A549 (cell line): ENCODE data around the gene ZNF77. TPM values are rescaled to one million over a fixed set of nuclear protein-coding genes. Genes with fewer than 3 reads are reported as not detected.

Experiments used
- ATAC-seq, 2 experiments: fragments of 200-7000 bp in 1 of 2; fragments of >200 bp in 1 of 2; cut with Nextera tagmentation in 1 of 2; cut with Tn5 transposase in 1 of 2; 3 replicates each; pipeline versions ENCODE4 v1.8.0 to v1.9.1; 2018 to 2020; ENCODE audit warnings: mild to moderate bottlenecking in 1 of 2, moderate library complexity in 1 of 2
- CTCF ChIA-PET: fragments of 300-600 bp; sonication (Branson Sonifier 250); formaldehyde crosslinking; extraction: SDS; loops from one replicate; lab custom pipeline; 2021; ENCODE audit warnings: antibody characterized with exemption, inconsistent platforms; lab: Yijun Ruan, JAX
- POLR2A ChIA-PET: fragments of 350-600 bp; formaldehyde crosslinking; extraction: SDS; loops from one replicate; lab custom pipeline; 2021; ENCODE audit warnings: antibody characterized with exemption, inconsistent platforms; lab: Yijun Ruan, JAX
- DNase-seq, 2 experiments: peaks; one replicate each; pipeline versions ENCODE4 v3.0.0 to v3.0.0-alpha.2; 2011 to 2016; ENCODE audit warnings: low read depth in 1 of 2, low spot score in 1 of 2
- FAIRE-seq: peaks from 2 replicates; lab custom pipeline; 2011; peaks lifted over from hg19 to GRCh38; lab: Jason Lieb, UNC
- H3K27ac ChIP-seq, 2 experiments: fragments of >200 bp; sonication (Bioruptor Twin); formaldehyde crosslinking; 3 replicates each; pipeline ENCODE4 v1.5.1; 2016 to 2017
- H3K4me1 ChIP-seq: fragments of >200 bp; sonication (Bioruptor Twin); formaldehyde crosslinking; 3 replicates; pipeline ENCODE4 v1.6.1; 2016
- H3K4me2 ChIP-seq: fragments of >200 bp; sonication (Bioruptor Twin); formaldehyde crosslinking; 3 replicates; pipeline ENCODE4 v1.6.1; 2016
- H3K4me3 ChIP-seq: fragments of >200 bp; sonication (Bioruptor Twin); formaldehyde crosslinking; 3 replicates; pipeline ENCODE4 v1.5.1; 2016
- H3K9me3 ChIP-seq: fragments of >200 bp; sonication (Bioruptor Twin); formaldehyde crosslinking; 3 replicates; pipeline ENCODE4 v1.6.1; 2016
- CEBPB ChIP-seq, 2 experiments: fragments of >200 bp in 1 of 2; sonication (Bioruptor Twin) in 1 of 2; formaldehyde crosslinking in 1 of 2; IDR thresholded peaks; 2 replicates each; pipeline ENCODE4 v1.6.1; 2012 to 2016
- CHD2 ChIP-seq: fragments of 150-350 bp; IDR thresholded peaks from 2 replicates; pipeline ENCODE4 v1.6.1; 2014; ENCODE audit warnings: low read length; ENCODE audit not compliant: partially characterized antibody
- CHD4 ChIP-seq: fragments of 200-600 bp; sonication (generic); IDR thresholded peaks from 2 replicates; pipeline ENCODE4 v1.6.1; 2016; ENCODE audit warnings: antibody characterized with exemption, mild to moderate bottlenecking, borderline replicate concordance
- EHF ChIP-seq: fragments of 250-450 bp; sonication (Bioruptor Pico); IDR thresholded peaks from 2 replicates; pipeline ENCODE4 v1.5.0; 2020; ENCODE audit warnings: mild to moderate bottlenecking
- ESRRA ChIP-seq: fragments of 150-350 bp; IDR thresholded peaks from 2 replicates; pipeline ENCODE4 v1.6.1; 2014; ENCODE audit warnings: mild to moderate bottlenecking, low read length, borderline replicate concordance
- FOXS1 ChIP-seq: fragments of 250-450 bp; sonication (Bioruptor Pico); IDR thresholded peaks from 2 replicates; pipeline ENCODE4 v1.5.0; 2020; ENCODE audit warnings: mild to moderate bottlenecking, moderate library complexity
- GATA3 ChIP-seq: IDR thresholded peaks from 2 replicates; pipeline ENCODE4 v1.6.1; 2012; ENCODE audit warnings: borderline replicate concordance
- HEYL ChIP-seq: fragments of 250-450 bp; sonication (Bioruptor Pico); IDR thresholded peaks from 2 replicates; pipeline ENCODE4 v1.8.0; 2021; ENCODE audit warnings: mild to moderate bottlenecking, moderate library complexity
- HOXA7 ChIP-seq: fragments of 250-450 bp; sonication (Bioruptor Pico); IDR thresholded peaks from 2 replicates; pipeline ENCODE4 v1.5.0; 2020; ENCODE audit warnings: mild to moderate bottlenecking, moderate library complexity
- HOXB13 ChIP-seq: fragments of 250-450 bp; sonication (Bioruptor Pico); IDR thresholded peaks from 2 replicates; pipeline ENCODE4 v1.5.0; 2020; ENCODE audit warnings: low read depth, mild to moderate bottlenecking, moderate library complexity
- HOXB5 ChIP-seq: fragments of 250-450 bp; sonication (Bioruptor Pico); IDR thresholded peaks from 2 replicates; pipeline ENCODE4 v1.5.0; 2020; ENCODE audit warnings: mild to moderate bottlenecking, moderate library complexity
- KDM5A ChIP-seq: fragments of 200-600 bp; sonication (generic); IDR thresholded peaks from 2 replicates; pipeline ENCODE4 v1.6.1; 2016; ENCODE audit warnings: antibody characterized with exemption, mild to moderate bottlenecking
- MAFK ChIP-seq: fragments of 450-650 bp; IDR thresholded peaks from 2 replicates; pipeline ENCODE4 v1.6.1; 2014; ENCODE audit not compliant: partially characterized antibody
- MAZ ChIP-seq: fragments of 150-350 bp; IDR thresholded peaks from 2 replicates; pipeline ENCODE4 v1.6.1; 2014; ENCODE audit warnings: antibody characterized with exemption, low read depth, low read length, borderline replicate concordance
- NPAS2 ChIP-seq: fragments of 250-450 bp; sonication (Bioruptor Pico); IDR thresholded peaks from 2 replicates; pipeline ENCODE4 v1.8.0; 2022; ENCODE audit warnings: mild to moderate bottlenecking, moderate library complexity, borderline replicate concordance
- PHF8 ChIP-seq: fragments of 200-600 bp; sonication (generic); IDR thresholded peaks from 2 replicates; pipeline ENCODE4 v1.6.1; 2016; ENCODE audit warnings: low read depth, mild to moderate bottlenecking, antibody characterized with exemption, moderate library complexity, borderline replicate concordance
- POLR2A ChIP-seq: IDR thresholded peaks from 2 replicates; pipeline ENCODE4 v1.6.1; 2012; ENCODE audit warnings: mild to moderate bottlenecking, low read length
- POLR2AphosphoS2 ChIP-seq: conservative IDR thresholded peaks from 2 replicates; pipeline ENCODE4 v1.6.1; 2012; ENCODE audit warnings: low read length, improper control_type of control experiment, inconsistent platforms
- RAD21 ChIP-seq, 2 experiments: fragments of >200 bp in 1 of 2; sonication (Bioruptor Twin) in 1 of 2; formaldehyde crosslinking in 1 of 2; IDR thresholded peaks in 1 of 2; conservative IDR thresholded peaks in 1 of 2; 2 replicates in 1 of 2; 3 replicates in 1 of 2; pipeline ENCODE4 v1.6.1; 2012 to 2018; ENCODE audit warnings: inconsistent platforms in 1 of 2
- RARB ChIP-seq: fragments of 250-450 bp; sonication (Bioruptor Pico); IDR thresholded peaks from 2 replicates; pipeline ENCODE4 v1.8.0; 2021; ENCODE audit warnings: mild to moderate bottlenecking, moderate library complexity
- RCOR1 ChIP-seq: fragments of 150-350 bp; IDR thresholded peaks from 2 replicates; pipeline ENCODE4 v1.6.1; 2014; ENCODE audit warnings: antibody characterized with exemption, low read length, low read depth
- SMC3 ChIP-seq: fragments of >200 bp; sonication (Bioruptor Twin); formaldehyde crosslinking; IDR thresholded peaks from 3 replicates; pipeline ENCODE4 v1.6.1; 2018; ENCODE audit warnings: inconsistent platforms
- TFCP2L1 ChIP-seq: fragments of 250-450 bp; sonication (Bioruptor Pico); IDR thresholded peaks from 2 replicates; pipeline ENCODE4 v1.5.0; 2021; ENCODE audit warnings: mild to moderate bottlenecking
- ZC3H11A ChIP-seq: fragments of 450-650 bp; IDR thresholded peaks from 2 replicates; pipeline ENCODE4 v1.6.1; 2014; ENCODE audit warnings: antibody characterized with exemption, mild to moderate bottlenecking
- ZFP36 ChIP-seq: fragments of 450-650 bp; IDR thresholded peaks from 2 replicates; pipeline ENCODE4 v1.6.1; 2014; ENCODE audit warnings: borderline replicate concordance; ENCODE audit not compliant: partially characterized antibody
- ZSCAN20 ChIP-seq: fragments of 250-450 bp; sonication (Bioruptor Pico); IDR thresholded peaks from 2 replicates; pipeline ENCODE4 v1.8.0; 2022; ENCODE audit warnings: mild to moderate bottlenecking, moderate library complexity
- WGBS: methylation state at CpG from one replicate; pipeline ENCODE4 v1.1.6; 2017; ENCODE audit errors: missing lambda C conversion rate; 5-methylcytosine and 5-hydroxymethylcytosine counted together
- polyA plus RNA-seq, 4 experiments: library from polyadenylated mRNA; depleted of rRNA in 3 of 4; stranded (reverse); fragments of >200 nt; fragmentation: RNase III in 1 of 4; extraction: RNeasy Plus Mini Kit Qiagen cat#74134 plus additional on column Dnase treatment in 1 of 4; gene quantifications; 2 replicates in 3 of 4; 3 replicates in 1 of 4; pipeline ENCODE4 v1.2.3, GENCODE V29; 2011 to 2017
- TF ChIP-seq, protein P1 (sequence below): fragments of >200 bp; sonication (Bioruptor Twin); formaldehyde crosslinking; IDR thresholded peaks from 2 replicates; pipeline ENCODE4 v1.6.1; 2016
- TF ChIP-seq, protein P2 (sequence below): IDR thresholded peaks from 2 replicates; pipeline ENCODE4 v1.6.1; 2012
- TF ChIP-seq, protein P3 (sequence below): fragments of 200-600 bp; sonication (generic); IDR thresholded peaks from 2 replicates; pipeline ENCODE4 v1.6.1; 2016; ENCODE audit warnings: antibody characterized with exemption, mild to moderate bottlenecking, moderate library complexity

Gene ZNF77
- polyA plus RNA-seq, 2 of the 4 experiments (the other 2 are of a cell fraction), result 1.7 to 3.4 TPM

DNA sequence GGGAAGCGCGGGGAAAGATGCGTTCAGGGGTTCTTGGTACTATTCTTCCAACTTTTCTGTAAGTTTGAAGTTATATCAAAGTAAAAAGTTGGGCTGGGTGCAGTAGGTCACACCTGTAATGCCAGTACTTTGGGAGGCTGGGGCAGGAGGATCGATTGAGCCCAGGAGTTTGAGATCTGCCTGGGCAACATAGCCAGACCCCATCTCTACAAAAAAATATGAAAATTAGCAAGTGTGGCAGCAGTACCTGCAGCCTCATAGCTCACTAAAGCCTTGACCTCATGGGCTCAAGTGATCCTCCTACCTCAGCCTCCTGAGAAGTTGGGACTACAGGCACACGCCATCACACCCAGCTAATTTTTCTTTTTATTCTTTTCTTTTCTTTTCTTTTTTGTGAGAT, 12.4 kb upstream of the ZNF77 start:
- no peaks in the 10 kb centered on the region for H3K4me1 ChIP-seq
- no peak for TF ChIP-seq HOXA7 (CRISPR knock-in tag)
- TF ChIP-seq ESRRA, result no peak
- no peak for TF ChIP-seq HEYL
- TF ChIP-seq HOXB5, result no peak
- TF ChIP-seq, protein P1, sequence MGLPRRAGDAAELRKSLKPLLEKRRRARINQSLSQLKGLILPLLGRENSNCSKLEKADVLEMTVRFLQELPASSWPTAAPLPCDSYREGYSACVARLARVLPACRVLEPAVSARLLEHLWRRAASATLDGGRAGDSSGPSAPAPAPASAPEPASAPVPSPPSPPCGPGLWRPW, result no peak
- no peak for TF ChIP-seq CHD4
- no peak for TF ChIP-seq KDM5A
- TF ChIP-seq RARB (CRISPR knock-in tag), result no peak
- TF ChIP-seq EHF (CRISPR knock-in tag), result no peak
- TF ChIP-seq ZFP36, result no peak
- no peak for TF ChIP-seq RCOR1
- TF ChIP-seq GATA3, result no peak
- TF ChIP-seq POLR2A, result no peak
- no peak for TF ChIP-seq PHF8
- TF ChIP-seq CHD2, result no peak
- no peak for TF ChIP-seq HOXB13 (CRISPR knock-in tag)
- TF ChIP-seq FOXS1 (CRISPR knock-in tag), result no peak
- no peak for TF ChIP-seq CEBPB (IDR thresholded peaks at IDR 0.05)
- TF ChIP-seq ZC3H11A, result no peak
- H3K9me3 ChIP-seq, result no peaks in the 10 kb centered on the region
- no peak overlapping the region for H3K4me3 ChIP-seq
- DNase-seq (no peak), FAIRE-seq (no peak), ATAC-seq (no peak)
- 70% methylated on average over 5 of the region's 5 CpGs for WGBS
- H3K4me2 ChIP-seq, result no peak overlapping the region
- CTCF ChIA-PET, result interaction anchor here (0.7 to 12.8 kb wide), 7 partner anchors 12 to 202 kb away, joined by 3 to 127 read pairs (median 3); no protein-coding TSS in a partner anchor
- no peak overlapping the region for H3K27ac ChIP-seq
- POLR2A ChIA-PET, result no interaction called here

DNA sequence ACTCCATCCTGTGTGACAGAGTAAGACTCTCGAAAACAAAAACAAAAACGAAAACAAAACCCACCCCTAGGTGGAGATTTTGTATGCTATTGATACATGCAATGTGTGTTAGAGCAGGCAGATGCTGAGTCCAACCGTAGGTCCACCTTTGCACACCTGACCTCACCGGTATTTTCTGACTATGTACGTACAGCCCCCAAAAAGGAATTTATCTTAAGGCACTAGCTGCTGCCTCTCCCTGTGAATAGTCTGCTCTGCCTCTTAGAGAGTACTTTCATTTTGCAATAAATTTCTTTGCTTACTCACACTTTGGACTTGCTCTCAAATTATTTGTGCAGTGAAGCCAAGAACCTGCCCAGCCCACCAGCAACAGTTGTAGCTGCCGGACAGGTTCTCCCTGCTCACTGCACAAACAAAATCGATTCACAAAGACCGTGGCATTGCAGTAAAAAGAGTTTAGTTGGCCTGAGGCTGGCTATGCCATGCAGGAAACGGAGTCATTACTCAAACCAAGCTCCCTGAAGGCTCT, 8.2 kb upstream of the ZNF77 start:
- no peaks in the 10 kb centered on the region for H3K9me3 ChIP-seq
- WGBS, result 35% methylated on average over 8 of the region's 9 CpGs
- CTCF ChIA-PET, result interaction anchor here (1.3 to 4.8 kb wide), 3 partner anchors 10 to 210 kb away, joined by 4 to 76 read pairs (median 25); no protein-coding TSS in a partner anchor
- ATAC-seq, result no peak
- TF ChIP-seq NPAS2 (CRISPR knock-in tag), result no peak
- no peak for TF ChIP-seq PHF8
- TF ChIP-seq, protein P1, result no peak
- no peak for TF ChIP-seq CEBPB (IDR thresholded peaks at IDR 0.05)
- TF ChIP-seq, protein P2, sequence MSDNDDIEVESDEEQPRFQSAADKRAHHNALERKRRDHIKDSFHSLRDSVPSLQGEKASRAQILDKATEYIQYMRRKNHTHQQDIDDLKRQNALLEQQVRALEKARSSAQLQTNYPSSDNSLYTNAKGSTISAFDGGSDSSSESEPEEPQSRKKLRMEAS, result no peak
- TF ChIP-seq RAD21 (conservative IDR thresholded peaks at IDR 0.05 in 1 of 2, IDR thresholded peaks at IDR 0.05 in 1 of 2), result no peak
- no peak for TF ChIP-seq MAZ
- TF ChIP-seq, protein P3, sequence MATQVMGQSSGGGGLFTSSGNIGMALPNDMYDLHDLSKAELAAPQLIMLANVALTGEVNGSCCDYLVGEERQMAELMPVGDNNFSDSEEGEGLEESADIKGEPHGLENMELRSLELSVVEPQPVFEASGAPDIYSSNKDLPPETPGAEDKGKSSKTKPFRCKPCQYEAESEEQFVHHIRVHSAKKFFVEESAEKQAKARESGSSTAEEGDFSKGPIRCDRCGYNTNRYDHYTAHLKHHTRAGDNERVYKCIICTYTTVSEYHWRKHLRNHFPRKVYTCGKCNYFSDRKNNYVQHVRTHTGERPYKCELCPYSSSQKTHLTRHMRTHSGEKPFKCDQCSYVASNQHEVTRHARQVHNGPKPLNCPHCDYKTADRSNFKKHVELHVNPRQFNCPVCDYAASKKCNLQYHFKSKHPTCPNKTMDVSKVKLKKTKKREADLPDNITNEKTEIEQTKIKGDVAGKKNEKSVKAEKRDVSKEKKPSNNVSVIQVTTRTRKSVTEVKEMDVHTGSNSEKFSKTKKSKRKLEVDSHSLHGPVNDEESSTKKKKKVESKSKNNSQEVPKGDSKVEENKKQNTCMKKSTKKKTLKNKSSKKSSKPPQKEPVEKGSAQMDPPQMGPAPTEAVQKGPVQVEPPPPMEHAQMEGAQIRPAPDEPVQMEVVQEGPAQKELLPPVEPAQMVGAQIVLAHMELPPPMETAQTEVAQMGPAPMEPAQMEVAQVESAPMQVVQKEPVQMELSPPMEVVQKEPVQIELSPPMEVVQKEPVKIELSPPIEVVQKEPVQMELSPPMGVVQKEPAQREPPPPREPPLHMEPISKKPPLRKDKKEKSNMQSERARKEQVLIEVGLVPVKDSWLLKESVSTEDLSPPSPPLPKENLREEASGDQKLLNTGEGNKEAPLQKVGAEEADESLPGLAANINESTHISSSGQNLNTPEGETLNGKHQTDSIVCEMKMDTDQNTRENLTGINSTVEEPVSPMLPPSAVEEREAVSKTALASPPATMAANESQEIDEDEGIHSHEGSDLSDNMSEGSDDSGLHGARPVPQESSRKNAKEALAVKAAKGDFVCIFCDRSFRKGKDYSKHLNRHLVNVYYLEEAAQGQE, result no peak
- TF ChIP-seq SMC3, result no peak
- no peak for TF ChIP-seq POLR2AphosphoS2
- no peak for TF ChIP-seq MAFK
- TF ChIP-seq ZSCAN20 (CRISPR knock-in tag), result no peak
- TF ChIP-seq ESRRA, result no peak
- no peak for TF ChIP-seq TFCP2L1 (CRISPR knock-in tag)
- TF ChIP-seq, all 56 proteins: peak for 0
- H3K27ac ChIP-seq, result no peak overlapping the region
- DNase-seq (no peak), FAIRE-seq (no peak)
- peaks cover 6% of the 10 kb centered on the region for H3K4me1 ChIP-seq
- no peak overlapping the region for H3K4me3 ChIP-seq
- H3K4me2 ChIP-seq, result no peak overlapping the region
- POLR2A ChIA-PET, result no interaction called here
